Activated T-cell treated with anti-CD3 and anti-CD28 coated beads, Interleukin-2, amount 50 U/mL, for 24 hours (primary cell): ENCODE measurements around the gene DDX31.

Experiments
- DNase-seq: peaks from one replicate; pipeline ENCODE4 v3.0.0-alpha.2; 2020
- H3K27ac Mint-ChIP-seq: 2 replicates; pipeline ENCODE4 v1.8.0; 2020; ENCODE audit warnings: mild to moderate bottlenecking, mixed read lengths
- H3K27me3 Mint-ChIP-seq: 2 replicates; pipeline ENCODE4 v1.8.0; 2020; ENCODE audit warnings: mixed read lengths
- H3K36me3 Mint-ChIP-seq: 2 replicates; pipeline ENCODE4 v1.8.0; 2020; ENCODE audit warnings: low read depth, mixed read lengths
- H3K4me1 Mint-ChIP-seq: 2 replicates; pipeline ENCODE4 v1.8.0; 2020; ENCODE audit warnings: low read depth, mixed read lengths
- H3K4me3 Mint-ChIP-seq: 2 replicates; pipeline ENCODE4 v1.8.0; 2020; ENCODE audit warnings: mild to moderate bottlenecking, moderate library complexity, mixed read lengths
- H3K9me3 Mint-ChIP-seq: 2 replicates; pipeline ENCODE4 v1.8.0; 2020; ENCODE audit warnings: mixed read lengths

Gene DDX31

DNA sequence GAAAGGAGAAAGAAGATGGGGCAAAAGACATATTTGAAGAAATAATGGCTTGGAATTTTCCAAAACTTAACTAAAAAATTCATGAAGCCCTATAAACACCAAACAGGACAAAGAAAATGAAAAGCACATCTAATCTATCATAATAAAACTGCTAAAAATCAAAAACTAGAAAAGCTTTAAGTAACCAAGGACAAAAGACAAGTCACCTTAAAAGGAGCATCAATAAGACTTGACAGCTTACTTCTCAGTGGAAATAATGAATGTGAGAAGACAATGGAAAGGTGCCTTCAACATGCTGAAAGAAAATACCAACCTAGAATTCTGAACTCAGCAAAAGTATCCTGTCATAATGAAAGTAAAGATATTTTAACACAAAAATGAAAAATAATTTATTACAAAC is 27.4 kb upstream of the DDX31 start:
- H3K27ac Mint-ChIP-seq = no peak overlapping the region
- H3K27me3 Mint-ChIP-seq = peaks cover 7% of the 10 kb centered on the region
- H3K36me3 Mint-ChIP-seq = peaks cover 24% of the 10 kb centered on the region
- H3K4me1 Mint-ChIP-seq = peaks cover 4% of the 10 kb centered on the region
- DNase-seq = no peak
- peaks cover 43% of the 10 kb centered on the region for H3K9me3 Mint-ChIP-seq
- no peak overlapping the region for H3K4me3 Mint-ChIP-seq

DNA sequence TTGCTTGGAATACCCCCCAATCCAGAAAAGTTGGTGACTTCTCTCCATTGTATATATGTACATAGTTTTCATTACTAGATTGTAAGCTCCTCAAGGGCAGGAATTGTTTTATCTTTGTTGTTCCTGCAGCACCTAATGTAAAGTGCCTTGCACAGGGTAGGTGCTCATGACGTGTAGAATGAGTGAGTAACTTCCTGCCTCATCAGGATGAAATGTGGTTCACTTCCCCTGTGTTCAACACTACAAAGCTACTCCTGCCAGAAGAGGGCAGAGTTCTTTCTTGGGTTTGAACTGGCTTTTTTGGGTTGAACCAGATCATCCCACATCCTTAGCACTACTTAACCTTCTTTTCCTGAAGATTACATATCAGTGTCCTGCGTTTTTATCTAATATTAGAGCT is 24.4 kb upstream of the DDX31 start:
- Mint-ChIP-seq H3K4me1 (peaks cover 4% of the 10 kb centered on the region), H3K9me3 (peaks cover 42% of the 10 kb centered on the region), H3K36me3 (peaks cover 52% of the 10 kb centered on the region), H3K27me3 (peaks cover 5% of the 10 kb centered on the region), H3K27ac (no peak overlapping the region), H3K4me3 (no peak overlapping the region)
- DNase-seq = no peak

DNA sequence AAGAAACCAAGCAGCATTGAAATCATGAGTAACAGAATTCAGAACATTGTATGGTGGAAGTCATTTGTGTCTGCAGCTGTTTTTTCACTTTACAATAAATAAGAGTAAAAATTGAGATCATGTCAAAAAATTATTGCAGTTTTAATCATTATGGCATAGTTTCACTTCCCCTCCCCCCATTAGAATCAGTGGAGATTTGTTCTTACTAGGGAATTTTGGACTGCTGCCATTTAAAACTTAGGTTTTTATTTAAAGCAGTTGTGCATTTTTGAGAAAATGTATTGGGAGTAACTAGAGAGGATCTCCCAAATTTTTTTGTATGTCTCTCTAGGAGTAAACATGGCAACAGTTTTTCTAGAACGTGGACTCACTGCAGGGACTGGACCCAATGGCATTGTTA is 20.9 kb upstream of the DDX31 start:
- Mint-ChIP-seq H3K27ac (no peak overlapping the region), H3K36me3 (peaks cover 83% of the 10 kb centered on the region), H3K4me1 (peaks cover 6% of the 10 kb centered on the region), H3K27me3 (no peaks in the 10 kb centered on the region), H3K4me3 (no peak overlapping the region), H3K9me3 (peaks cover 11% of the 10 kb centered on the region)
- no peak for DNase-seq

DNA sequence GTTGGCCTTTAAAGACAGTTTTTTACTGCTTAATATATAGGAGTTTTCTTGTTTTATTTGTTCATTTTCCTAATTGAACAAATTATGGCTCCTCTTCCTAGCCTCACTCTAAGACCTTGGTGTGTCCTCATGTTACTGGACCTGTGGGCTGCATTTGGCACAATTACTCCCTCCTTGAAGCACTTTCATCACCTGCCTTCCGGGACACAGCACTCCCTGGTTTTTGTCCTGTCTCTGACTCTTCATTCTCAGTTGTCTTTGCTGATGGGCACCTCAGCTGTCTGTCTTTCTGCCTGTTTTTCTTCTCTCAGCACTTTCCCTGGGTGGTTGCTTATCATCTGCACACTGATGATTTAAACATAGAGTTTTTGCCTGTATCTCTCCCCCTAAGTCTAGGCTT is 14.1 kb upstream of the DDX31 start:
- no peak overlapping the region for H3K4me3 Mint-ChIP-seq
- H3K9me3 Mint-ChIP-seq = no peaks in the 10 kb centered on the region
- peaks cover 97% of the 10 kb centered on the region for H3K36me3 Mint-ChIP-seq
- no peak for DNase-seq
- no peaks in the 10 kb centered on the region for H3K27me3 Mint-ChIP-seq
- H3K27ac Mint-ChIP-seq = no peak overlapping the region
- peaks cover 35% of the 10 kb centered on the region for H3K4me1 Mint-ChIP-seq

DNA sequence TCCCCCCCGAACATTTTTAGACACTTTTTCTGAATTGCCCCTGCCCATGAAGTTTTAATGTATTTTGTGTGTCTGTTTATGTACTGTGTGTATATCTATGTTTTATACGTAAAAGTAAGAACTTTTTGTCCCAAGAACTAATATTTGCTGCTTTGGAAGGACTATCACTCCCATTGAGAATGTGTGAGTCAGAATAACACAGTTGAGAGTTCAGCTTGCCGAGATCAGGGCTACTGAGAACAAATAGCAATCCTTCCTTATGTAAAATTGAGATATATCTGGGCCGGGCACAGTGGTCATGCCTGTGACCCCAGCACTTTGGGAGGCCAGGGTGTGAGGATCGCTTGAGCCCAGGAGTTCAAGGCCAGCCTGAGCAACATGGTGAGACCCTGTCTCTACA is 11.8 kb upstream of the DDX31 start:
- Mint-ChIP-seq H3K4me3 (no peak overlapping the region), H3K4me1 (peaks cover 44% of the 10 kb centered on the region), H3K27ac (no peak overlapping the region), H3K27me3 (no peaks in the 10 kb centered on the region), H3K36me3 (peaks cover 96% of the 10 kb centered on the region), H3K9me3 (no peaks in the 10 kb centered on the region)
- DNase-seq = no peak

DNA sequence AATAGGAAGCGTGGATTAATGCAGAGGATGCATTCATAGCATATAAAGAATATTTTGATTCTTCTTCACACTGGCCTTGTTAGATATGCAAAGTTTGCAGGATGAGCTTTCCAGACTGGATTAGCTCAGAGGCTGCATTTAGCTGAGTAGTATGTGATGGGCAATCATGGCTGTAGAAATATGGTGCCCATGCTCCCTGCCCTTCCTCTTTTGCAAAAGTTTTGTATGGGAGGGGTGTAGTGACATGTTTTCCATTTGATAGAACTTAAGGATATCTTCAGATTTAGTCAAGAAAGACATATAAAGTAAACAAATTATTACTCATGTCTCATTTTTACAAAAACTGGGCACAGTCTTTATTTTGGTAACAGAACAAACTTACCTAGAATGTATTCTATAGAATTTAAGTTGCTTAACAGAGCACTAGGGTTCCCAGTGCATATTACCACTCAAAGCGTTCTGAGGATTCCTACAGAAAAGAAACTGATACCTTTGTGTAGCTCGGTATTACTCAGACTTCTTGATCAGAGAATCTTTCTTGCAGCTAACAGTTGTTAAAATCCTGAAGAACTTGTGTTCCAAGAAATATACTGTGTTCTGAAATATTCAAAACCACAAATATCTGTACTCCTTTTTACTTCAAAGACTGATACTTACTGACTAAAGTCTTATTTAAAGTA is 10.3 kb upstream of the DDX31 start:
- peaks cover 50% of the 10 kb centered on the region for H3K4me1 Mint-ChIP-seq

DNA sequence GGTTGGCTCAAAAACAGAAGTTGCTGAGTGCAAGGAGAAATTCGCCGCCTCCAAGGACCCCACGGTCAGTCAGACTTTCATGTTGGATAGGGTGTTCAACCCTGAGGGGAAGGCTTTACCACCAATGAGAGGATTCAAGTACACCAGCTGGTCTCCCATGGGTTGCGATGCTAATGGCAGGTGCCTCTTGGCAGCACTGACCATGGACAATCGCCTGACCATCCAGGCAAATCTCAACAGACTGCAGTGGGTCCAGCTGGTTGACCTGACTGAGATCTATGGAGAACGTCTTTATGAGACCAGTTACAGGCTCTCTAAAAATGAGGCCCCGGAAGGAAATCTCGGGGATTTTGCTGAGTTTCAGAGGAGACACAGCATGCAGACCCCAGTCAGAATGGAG is 8.2 kb upstream of the DDX31 start:
- H3K36me3 Mint-ChIP-seq = peaks cover 90% of the 10 kb centered on the region
- no peak for DNase-seq
- H3K27ac Mint-ChIP-seq = no peak overlapping the region
- H3K4me3 Mint-ChIP-seq = no peak overlapping the region
- no peaks in the 10 kb centered on the region for H3K27me3 Mint-ChIP-seq
- no peaks in the 10 kb centered on the region for H3K9me3 Mint-ChIP-seq
- peaks cover 70% of the 10 kb centered on the region for H3K4me1 Mint-ChIP-seq

More for the DNA sequence above, 10.3 kb upstream of the DDX31 start:
- Mint-ChIP-seq H3K9me3 (no peaks in the 10 kb centered on the region), H3K36me3 (peaks cover 90% of the 10 kb centered on the region), H3K4me3 (no peak overlapping the region), H3K27me3 (no peaks in the 10 kb centered on the region), H3K27ac (peak overlapping the region; percentile 84)
- no peak for DNase-seq

DNA sequence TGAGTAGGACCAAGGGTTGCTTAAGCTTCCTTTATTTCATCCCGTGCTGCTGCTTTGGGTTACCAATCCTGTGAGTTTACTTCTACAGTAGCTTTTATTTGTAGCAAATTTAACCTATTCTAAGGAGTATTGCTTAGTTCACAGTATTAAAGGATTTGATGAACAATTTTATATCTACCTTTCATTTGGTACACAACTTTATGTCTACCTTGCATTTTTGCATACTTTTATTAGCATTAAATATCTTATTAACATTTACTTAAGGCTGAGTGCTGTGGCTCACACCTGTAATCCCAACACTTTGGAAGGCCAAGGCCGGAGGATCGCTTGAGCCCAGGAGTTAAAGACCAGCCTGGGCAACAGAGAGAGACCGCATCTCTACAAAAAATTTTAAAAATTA is 4.7 kb upstream of the DDX31 start:
- Mint-ChIP-seq H3K27ac (no peak overlapping the region), H3K4me1 (peaks cover 61% of the 10 kb centered on the region), H3K27me3 (no peaks in the 10 kb centered on the region), H3K9me3 (no peaks in the 10 kb centered on the region), H3K4me3 (no peak overlapping the region), H3K36me3 (peaks cover 81% of the 10 kb centered on the region)
- no peak for DNase-seq

DNA sequence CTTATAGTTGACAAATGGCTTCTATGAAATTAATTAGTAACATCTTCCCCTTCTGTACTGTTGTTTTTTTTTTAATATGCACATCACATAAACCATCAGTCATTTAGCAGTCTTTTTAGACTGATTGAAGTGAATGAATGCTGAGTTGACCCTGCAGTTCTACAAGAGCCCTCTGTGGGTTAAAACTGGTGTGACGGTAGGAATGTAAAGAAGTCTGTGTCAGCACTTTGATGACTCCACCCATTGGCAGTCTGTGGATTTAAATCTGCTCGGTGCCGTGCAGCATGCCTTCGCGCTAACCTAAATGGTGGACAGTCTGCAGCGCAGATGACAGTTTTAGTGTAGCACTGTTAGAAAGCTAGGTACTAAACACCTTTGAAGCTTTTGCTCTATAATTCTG is 3.6 kb upstream of the DDX31 start:
- peaks cover 54% of the 10 kb centered on the region for H3K4me1 Mint-ChIP-seq
- no peak for DNase-seq
- no peaks in the 10 kb centered on the region for H3K9me3 Mint-ChIP-seq
- no peaks in the 10 kb centered on the region for H3K27me3 Mint-ChIP-seq
- peaks cover 78% of the 10 kb centered on the region for H3K36me3 Mint-ChIP-seq
- H3K4me3 Mint-ChIP-seq = peak overlapping the region; percentile 13
- peak overlapping the region; percentile 75 for H3K27ac Mint-ChIP-seq

DNA sequence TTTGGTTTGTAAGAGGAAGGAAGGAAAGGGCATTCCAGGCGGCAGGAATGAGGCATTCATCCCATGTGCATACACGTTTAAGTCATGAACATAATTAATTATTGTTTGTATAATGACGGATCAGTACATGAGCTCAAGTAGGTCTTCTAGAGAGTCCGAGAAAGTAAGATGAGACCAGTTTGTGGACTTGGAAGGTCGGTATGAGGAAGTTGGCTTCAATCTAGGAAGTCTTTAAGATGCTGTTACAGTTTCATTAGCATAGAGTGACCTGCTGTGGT is 2.6 kb upstream of the DDX31 start:
- Mint-ChIP-seq H3K27ac (peak overlapping the region; percentile 97), H3K36me3 (peaks cover 78% of the 10 kb centered on the region), H3K27me3 (no peaks in the 10 kb centered on the region), H3K4me3 (peak overlapping the region; percentile 95), H3K9me3 (no peaks in the 10 kb centered on the region), H3K4me1 (peaks cover 60% of the 10 kb centered on the region)
- no peak for DNase-seq

DNA sequence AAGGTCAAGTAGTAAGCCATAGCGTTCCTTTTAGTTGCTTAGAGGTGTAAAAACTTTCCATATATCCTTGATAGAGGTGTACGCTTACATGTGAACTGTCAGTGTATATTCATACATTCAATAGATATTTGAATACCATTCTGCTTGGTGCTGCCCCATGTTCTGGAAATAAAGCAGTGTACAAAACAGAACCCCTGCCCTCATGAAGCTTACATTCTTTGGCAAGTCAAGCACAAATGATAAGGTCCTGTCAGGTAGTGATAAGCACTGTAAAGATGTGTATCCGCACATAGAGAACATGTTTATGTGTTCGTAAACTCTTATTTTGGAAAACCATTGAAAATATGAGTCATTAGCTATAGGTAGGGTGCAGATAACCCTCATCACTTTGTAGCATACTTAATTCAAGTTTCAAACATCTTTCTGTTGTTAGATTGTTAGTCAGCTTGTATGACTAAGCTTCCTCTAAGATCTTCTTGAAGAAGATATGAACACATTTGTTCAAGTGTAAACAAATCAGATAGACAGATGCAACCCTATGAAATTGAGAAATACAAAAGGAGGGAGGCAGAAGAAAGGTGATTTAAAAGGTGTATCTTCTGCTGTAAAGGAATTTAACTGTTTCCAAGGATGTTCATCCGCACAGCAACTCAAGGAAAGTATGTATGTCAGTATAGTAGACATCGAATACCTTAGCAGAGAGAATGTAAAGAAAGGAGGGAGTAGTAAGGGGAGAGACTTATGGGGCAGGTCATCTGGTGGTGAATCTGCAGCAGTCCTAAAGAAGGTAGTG is 2.0 kb upstream of the DDX31 start:
- Mint-ChIP-seq H3K27me3 (no peaks in the 10 kb centered on the region), H3K27ac (peak overlapping the region; percentile 97), H3K9me3 (no peaks in the 10 kb centered on the region), H3K4me1 (peaks cover 61% of the 10 kb centered on the region), H3K36me3 (peaks cover 76% of the 10 kb centered on the region), H3K4me3 (peak overlapping the region; percentile 95)
- DNase-seq = no peak

DNA sequence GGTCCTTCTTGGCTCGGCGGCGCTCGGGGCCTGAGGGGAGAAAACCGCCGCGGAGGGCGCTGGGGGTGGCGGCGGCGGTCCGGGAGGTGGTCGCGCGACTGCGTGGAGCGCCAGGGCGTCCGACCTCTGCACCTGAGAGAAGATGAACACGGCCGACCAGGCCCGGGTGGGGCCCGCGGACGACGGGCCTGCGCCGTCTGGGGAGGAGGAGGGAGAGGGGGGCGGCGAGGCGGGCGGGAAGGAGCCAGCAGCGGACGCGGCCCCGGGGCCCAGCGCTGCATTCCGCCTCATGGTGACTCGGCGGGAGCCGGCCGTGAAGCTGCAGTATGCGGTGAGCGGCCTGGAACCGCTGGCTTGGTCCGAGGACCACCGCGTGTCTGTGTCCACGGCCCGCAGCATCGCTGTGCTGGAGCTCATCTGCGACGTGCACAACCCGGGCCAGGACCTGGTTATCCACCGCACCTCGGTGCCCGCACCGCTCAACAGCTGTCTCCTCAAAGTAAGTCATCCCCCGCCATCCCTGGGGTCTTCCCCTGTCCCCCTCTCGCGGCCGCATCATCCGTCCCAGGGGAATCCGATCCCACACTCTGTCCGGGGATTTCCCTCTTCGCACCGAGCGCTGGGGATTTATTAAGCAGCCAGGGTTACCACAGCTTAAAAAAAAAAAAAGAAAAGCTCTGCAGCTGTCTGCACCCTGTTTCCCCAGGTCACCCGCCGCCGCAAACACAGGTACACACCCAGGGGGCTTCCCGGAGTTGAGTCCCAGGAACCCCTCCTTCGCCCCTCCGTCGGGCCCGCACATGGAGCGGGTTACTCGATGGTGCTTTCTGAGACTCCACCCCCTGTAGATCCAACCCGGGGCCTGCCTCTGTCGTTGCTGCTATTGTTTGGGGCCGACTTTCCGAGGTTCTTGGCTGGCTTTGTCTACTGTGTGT is 941 bp upstream of the DDX31 start, which contains the start of gene GTF3C4:
TSS of gene GTF3C4 (plus strand) at position 8 of the 935 bp plus-strand sequence. CDS start at position 143, 135 bp downstream.
- Mint-ChIP-seq H3K4me1 (peaks cover 63% of the 10 kb centered on the region), H3K27ac (peak within 1 kb of the TSS; percentile 97), H3K9me3 (no peaks in the 10 kb centered on the region), H3K36me3 (peaks cover 76% of the 10 kb centered on the region), H3K4me3 (peak within 1 kb of the TSS; percentile 95), H3K27me3 (no peaks in the 10 kb centered on the region)
- DNase-seq = no peak

DNA sequence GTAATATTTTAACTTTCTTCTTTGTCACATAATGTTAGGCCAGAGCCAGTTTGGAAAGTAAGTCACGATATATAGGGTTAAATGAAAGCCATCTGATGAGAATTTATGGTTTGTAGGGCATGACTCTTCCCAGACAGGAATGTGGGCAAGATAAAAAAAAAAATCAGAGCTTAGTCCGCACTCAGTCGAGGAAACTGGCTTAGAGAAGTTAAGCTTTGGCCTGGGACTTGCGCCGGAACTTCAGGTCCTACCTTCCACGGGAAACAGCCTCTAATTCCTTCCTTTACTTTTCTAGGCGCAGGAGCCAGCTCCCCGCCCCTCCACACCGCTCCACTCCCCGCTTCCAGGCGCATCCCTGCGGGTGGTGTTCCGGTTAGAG is 475 bp downstream of the DDX31 start:
- Mint-ChIP-seq H3K4me1 (peaks cover 54% of the 10 kb centered on the region), H3K27ac (peak overlapping the region; percentile 97), H3K36me3 (peaks cover 67% of the 10 kb centered on the region), H3K27me3 (no peaks in the 10 kb centered on the region), H3K4me3 (peak overlapping the region; percentile 95), H3K9me3 (no peaks in the 10 kb centered on the region)
- no peak for DNase-seq

DNA sequence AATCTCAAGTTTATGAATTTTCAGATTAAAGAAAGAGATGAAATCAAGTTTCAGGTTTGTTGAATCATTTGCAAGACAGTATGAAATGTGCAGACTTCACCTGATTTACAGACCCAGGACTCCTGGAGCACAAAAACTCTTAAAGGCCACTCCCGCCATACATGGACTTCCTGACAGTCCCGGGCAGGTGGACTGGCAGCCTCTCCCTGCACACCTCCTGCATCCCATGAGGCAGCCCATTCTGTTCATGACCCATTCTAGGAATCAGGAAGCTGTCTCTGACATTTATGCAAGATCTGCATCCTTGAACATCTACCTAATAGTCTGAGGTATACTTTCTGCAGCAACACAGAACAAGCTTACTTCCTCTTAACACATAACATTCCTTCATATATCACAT is 5.9 kb downstream of the DDX31 start:
- Mint-ChIP-seq H3K36me3 (peaks cover 24% of the 10 kb centered on the region), H3K27ac (no peak overlapping the region), H3K4me1 (peaks cover 26% of the 10 kb centered on the region), H3K27me3 (no peaks in the 10 kb centered on the region), H3K9me3 (no peaks in the 10 kb centered on the region), H3K4me3 (no peak overlapping the region)
- DNase-seq = no peak
